ENCODE results near the gene NAGA.

- TF ChIP-seq, protein P1, sequence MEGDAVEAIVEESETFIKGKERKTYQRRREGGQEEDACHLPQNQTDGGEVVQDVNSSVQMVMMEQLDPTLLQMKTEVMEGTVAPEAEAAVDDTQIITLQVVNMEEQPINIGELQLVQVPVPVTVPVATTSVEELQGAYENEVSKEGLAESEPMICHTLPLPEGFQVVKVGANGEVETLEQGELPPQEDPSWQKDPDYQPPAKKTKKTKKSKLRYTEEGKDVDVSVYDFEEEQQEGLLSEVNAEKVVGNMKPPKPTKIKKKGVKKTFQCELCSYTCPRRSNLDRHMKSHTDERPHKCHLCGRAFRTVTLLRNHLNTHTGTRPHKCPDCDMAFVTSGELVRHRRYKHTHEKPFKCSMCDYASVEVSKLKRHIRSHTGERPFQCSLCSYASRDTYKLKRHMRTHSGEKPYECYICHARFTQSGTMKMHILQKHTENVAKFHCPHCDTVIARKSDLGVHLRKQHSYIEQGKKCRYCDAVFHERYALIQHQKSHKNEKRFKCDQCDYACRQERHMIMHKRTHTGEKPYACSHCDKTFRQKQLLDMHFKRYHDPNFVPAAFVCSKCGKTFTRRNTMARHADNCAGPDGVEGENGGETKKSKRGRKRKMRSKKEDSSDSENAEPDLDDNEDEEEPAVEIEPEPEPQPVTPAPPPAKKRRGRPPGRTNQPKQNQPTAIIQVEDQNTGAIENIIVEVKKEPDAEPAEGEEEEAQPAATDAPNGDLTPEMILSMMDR (conservative IDR thresholded peaks at IDR 0.05; ENCODE audit: low read depth, low read length), result peak; percentile 79
- no peak for TF ChIP-seq EZH2phosphoT487 (IDR thresholded peaks at IDR 0.05; ENCODE audit: borderline replicate concordance, low read length)
These were observed 20.2 kb upstream of the NAGA start, which contains the start of gene NDUFA6 for GRCh38 chr22:42090596-42091454.
